Measurements from ENCODE around the gene BANK1. TPM values are rescaled to one million over a fixed set of nuclear protein-coding genes. Genes with fewer than 3 reads are reported as not detected.

The BANK1 gene
- total RNA-seq, 1 experiment from 2014 or later: 1.1 TPM

GRCh38 chr4:101763576-101763975 lies 27.0 kb upstream of the BANK1 start:
- Mint-ChIP-seq H3K36me3 (ENCODE audit: insufficient read depth in 1 of 3, low read depth in 3 of 3) (peaks cover 0 to 4% (median 0%) of the 10 kb centered on the region in 3 experiments; a peak in 4 of 7 replicates), H3K27ac (no peak overlapping the region), H3K27me3 (ENCODE audit: low read depth) (peaks cover 1% of the 10 kb centered on the region; the same call in 1 of the 2 replicates), H3K9me3 (peaks cover 0 to 7% of the 10 kb centered on the region in 2 experiments; a peak in 3 of 5 replicates), H3K4me3 (no peak overlapping the region), H3K4me1 (peaks cover 14 to 15% of the 10 kb centered on the region in 2 experiments)
- Histone ChIP-seq H2BK20ac (ENCODE audit: low read depth, low read length, poor library complexity, severe bottlenecking) (no peak overlapping the region), H3K4me2 (ENCODE audit: insufficient read depth, insufficient read length, low read length) (no peak overlapping the region), H2BK12ac (ENCODE audit: insufficient read length, low read depth, low read length) (no peak overlapping the region), H3K79me2 (ENCODE audit: insufficient read depth, low read length) (no peaks in the 10 kb centered on the region), H3K9me3 (ENCODE audit: control insufficient read depth, low read depth, low read length) (no peaks in the 10 kb centered on the region), H3K23ac (ENCODE audit: insufficient read length, low read depth, low read length) (no peak overlapping the region), H3K23me2 (ENCODE audit: insufficient read length, low read depth, low read length, poor library complexity, severe bottlenecking) (no peaks in the 10 kb centered on the region), H2AK5ac (ENCODE audit: insufficient read length, low read length) (no peak overlapping the region), H4K8ac (replicated peaks; ENCODE audit: insufficient read length, low read depth, low read length) (no peak overlapping the region), H3K4ac (ENCODE audit: low read depth, low read length) (no peak overlapping the region), H3T11ph (ENCODE audit: low read length) (no peak overlapping the region), H4K5ac (ENCODE audit: insufficient read length, low read depth, low read length) (no peak overlapping the region), H3K9ac (ENCODE audit: extremely low read depth, insufficient read length, low read length) (no peak overlapping the region), H3K14ac (ENCODE audit: insufficient read depth, low read length) (no peak overlapping the region), H3K4me1 (ENCODE audit: insufficient read depth, low read length) (no peaks in the 10 kb centered on the region), H2BK15ac (ENCODE audit: low read depth, low read length) (no peak overlapping the region), H2BK120ac (ENCODE audit: low read depth, low read length, poor library complexity, severe bottlenecking) (no peak overlapping the region), H2AFZ (ENCODE audit: low read length) (no peak overlapping the region), H3K79me1 (ENCODE audit: insufficient read depth, low read depth, low read length, poor library complexity, severe bottlenecking) (no peaks in the 10 kb centered on the region), H3K27me3 (ENCODE audit: insufficient read depth, low read length) (no peaks in the 10 kb centered on the region), H4K20me1 (ENCODE audit: control insufficient read depth, insufficient read depth, insufficient read length) (no peaks in the 10 kb centered on the region), H3K27ac (ENCODE audit: insufficient read length, low read depth, low read length) (no peak overlapping the region), H2BK5ac (ENCODE audit: insufficient read length, low read length) (no peak overlapping the region), H4K91ac (ENCODE audit: insufficient read length, low read depth, low read length) (no peak overlapping the region), H3K56ac (ENCODE audit: insufficient read length, low read depth, low read length) (no peak overlapping the region), H3K18ac (ENCODE audit: insufficient read length, low read depth, low read length) (no peak overlapping the region)
- no peak for DNase-seq
- no CpG with 5 or more reads among the region's 1 CpG for WGBS (ENCODE audit: extremely low coverage, insufficient read length, low lambda C conversion rate)
- TF ChIP-seq, protein P1, sequence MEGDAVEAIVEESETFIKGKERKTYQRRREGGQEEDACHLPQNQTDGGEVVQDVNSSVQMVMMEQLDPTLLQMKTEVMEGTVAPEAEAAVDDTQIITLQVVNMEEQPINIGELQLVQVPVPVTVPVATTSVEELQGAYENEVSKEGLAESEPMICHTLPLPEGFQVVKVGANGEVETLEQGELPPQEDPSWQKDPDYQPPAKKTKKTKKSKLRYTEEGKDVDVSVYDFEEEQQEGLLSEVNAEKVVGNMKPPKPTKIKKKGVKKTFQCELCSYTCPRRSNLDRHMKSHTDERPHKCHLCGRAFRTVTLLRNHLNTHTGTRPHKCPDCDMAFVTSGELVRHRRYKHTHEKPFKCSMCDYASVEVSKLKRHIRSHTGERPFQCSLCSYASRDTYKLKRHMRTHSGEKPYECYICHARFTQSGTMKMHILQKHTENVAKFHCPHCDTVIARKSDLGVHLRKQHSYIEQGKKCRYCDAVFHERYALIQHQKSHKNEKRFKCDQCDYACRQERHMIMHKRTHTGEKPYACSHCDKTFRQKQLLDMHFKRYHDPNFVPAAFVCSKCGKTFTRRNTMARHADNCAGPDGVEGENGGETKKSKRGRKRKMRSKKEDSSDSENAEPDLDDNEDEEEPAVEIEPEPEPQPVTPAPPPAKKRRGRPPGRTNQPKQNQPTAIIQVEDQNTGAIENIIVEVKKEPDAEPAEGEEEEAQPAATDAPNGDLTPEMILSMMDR (conservative IDR thresholded peaks at IDR 0.05): no peak

All from H9 (cell line).